ENCODE measurements around the gene CERK.
A peak's percentile ranks its signal among the peaks of the same experiment; 100 is the strongest.
"Not testable (repeated sequence)": the region's sequence is repeated elsewhere in the genome, so short reads cannot be mapped to it uniquely, and the experiment has no call there.

CERK gene

DNA sequence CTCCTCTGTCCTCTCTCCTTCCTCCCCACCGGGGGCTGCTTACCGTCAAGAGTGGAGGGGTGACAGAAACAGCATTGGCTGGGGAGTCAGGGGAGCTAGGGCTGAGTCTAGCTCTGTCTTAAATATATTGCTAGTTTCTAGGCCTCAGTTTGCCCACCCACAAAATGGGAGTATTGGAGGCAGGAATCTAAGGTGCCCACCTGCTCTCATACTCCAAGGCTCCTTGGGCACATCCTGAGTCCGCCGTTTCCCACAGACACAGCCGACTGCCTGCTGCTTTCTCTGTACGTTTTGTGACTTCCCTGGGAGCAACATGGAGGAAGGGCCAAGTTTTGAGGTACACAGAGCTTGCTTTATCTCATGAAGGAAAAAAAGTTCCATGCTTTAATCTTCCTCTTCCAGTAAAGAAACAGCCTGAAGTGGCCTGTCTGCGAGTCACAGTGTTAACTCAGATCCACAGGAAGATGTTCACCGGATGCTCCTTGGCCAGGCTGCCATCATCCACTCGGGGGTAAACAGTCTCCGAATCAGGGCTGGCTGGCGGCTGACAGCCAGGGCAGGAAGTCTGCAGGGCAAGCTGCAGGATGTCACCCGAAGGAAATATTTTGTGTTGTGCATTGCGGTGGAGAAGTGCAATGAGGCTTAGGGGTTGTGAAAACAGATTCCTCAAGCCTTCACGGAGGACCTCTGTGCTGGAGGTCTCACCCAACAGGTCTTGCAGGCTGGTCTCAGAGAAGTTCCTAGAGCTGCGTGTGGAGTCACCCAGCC, 11.0 kb upstream of the CERK start:
- DNase-seq: peak; percentile 64

DNA sequence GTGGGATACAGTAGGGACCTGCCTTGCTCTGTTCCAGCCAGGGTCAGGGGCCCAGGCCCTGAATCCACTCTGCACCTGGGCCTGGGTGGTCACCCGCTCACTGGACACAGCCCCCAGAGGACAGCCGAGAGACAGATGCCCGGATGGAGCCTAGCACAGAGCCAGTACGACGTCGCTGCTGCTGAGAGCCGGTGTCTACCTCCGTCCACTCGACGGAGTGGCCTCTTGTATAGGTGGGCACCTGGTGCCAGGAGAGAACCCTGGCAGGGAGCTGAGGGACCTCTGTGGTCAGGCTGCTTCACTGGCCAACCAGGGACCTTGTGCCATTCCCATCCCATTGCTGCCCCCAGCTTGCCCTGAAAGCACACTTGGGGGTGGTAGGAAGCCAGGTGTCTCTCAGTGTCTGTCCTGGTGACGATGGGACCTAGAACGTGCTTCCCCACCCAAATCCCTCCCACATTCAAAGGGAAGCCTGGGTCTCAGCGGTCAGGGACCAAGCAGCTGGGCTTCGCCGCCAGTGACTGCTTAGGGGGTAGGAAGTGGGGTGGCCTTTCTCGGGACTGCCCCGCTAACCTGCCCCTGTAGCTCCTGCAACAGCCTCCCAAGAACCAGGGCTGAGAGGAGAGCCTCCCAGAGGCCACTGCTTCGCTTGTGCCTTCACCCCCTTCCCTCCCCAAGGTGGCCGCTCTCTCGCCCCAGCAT, 10.3 kb upstream of the CERK start:
- DNase-seq: no peak

DNA sequence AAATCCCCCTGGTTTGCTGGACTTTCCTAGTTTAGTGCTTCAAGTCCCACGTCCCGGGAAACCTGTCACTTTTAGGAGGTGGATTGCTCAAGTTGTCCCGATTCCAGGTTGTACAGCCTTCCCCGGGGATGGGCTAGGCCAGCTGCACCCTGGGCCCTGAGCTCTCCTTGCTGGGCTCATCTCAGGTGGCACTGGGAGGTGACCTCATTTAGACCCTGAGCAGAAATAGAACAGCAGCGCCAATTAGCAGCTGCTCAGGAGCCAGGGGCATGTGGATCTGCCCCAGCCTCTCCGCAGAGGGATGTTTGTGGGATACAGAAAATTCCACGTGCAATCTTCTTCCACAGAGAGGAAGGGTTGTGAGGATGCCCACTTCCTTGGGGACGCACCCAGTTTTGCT, 9.6 kb upstream of the CERK start:
- no peak for DNase-seq

DNA sequence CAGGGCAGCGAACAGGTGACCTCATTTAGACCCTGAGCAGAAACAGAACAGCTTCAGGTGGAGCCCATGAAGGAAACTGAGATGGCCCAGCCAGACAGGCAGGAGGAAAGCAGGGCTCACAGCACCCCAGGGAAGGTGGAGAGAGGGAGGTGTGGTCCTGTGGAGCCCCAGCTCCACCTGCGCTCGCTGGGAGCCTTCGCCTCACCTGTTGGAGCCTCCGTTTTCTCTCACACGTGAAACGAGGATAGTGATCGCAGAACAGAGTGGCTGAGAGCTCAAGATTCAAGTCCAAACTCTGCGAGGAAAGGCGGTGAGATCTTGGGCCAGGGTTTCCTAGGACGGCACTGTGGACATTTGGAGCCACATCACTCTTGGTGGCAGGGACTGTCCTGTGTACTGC, 8.6 kb upstream of the CERK start:
- DNase-seq: no peak

DNA sequence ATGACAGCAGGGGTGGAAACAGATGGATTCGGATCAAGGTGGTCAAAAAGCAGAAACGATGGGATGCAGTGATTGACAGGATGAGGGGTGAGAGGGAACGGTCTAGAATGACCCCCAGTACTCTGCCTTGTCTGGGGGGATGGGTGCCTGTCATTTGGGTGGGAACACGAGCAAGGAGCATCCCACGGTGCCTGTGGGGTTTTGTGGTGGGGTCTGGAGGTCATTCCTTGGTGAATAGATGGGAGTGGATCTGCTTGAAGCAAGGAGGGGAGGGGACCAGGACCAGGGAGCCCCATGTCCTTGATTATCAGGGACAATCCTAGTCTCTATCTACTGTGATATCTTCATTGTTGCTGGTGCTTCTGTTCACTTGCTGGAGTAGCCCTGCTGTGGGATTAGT, 8.1 kb upstream of the CERK start:
- no peak for DNase-seq

DNA sequence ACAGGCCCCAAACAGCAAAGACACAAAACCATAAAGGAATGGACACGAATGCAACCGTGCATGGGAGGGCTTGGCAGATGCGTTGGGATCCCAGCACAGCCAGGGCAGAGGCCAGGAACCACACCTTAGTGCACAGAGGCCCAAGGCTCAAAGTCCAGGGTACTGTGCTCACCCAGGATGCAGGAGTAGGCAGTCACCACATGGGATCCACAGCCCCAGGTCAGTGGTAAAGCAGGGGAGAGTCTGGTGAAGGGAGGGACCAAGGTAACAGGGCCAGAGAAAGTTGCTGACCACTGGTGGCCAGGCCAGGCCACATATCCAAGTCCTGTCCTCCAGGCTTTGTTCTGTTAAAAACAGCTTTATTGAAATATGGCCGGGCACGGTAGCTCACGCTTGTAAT, 6.5 kb upstream of the CERK start:
- DNase-seq: no peak

DNA sequence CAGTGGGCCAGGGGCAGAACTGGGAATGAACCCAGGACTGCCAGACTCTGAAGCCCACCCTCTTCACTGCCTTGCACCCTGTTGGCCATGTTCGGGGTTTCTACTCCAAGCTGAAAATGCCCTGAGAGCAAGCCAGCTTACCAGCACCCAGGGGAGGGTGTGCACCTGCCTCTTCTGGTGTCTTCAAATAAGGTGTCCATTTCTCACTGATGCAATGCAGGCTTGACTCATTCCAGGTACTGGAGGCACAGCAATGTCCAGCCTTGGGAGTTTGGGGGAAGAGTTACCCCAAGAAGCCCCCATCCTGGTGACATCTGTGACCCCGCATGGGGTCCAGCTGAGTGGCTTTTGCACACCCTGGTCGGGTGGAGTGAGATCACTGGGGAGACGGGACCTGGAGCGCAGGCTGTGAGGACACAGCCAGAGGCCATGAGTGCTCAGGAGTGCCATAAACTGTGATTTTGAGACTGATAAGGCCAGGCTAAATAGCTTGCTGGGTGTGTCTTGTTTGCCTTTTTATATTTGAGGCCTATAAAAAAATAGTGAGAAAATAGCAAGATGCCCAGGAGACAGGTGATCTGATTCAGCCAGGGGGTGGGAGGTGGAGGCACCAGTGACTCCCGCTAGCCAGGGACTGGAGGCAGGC, 4.6 kb upstream of the CERK start:
- no peak for DNase-seq

DNA sequence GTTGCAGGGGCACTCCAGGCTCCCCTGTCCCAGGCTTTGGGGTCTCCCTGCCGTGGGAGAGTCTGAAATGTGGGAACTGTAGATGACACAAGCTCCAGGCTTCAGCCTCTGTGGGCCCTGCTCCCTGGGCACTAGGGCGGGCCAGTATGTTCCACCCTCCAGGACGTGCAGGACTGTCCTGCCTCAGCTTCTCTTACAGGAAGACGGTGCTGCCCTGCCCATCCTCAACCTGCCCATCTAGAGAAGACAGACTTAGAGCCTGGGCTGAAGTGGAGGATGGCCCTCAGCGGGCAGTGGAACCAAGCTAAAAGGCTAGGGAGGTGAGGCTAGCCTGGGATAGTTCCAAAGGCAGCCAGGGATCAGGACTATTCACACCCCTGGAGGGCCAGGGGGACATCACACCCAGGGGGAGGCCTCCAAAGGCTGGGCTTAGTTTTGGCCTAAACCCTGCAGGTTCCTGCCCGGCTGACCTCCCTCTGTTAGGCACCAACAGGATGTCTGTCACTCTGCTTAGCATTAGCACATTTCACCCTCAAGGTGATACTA, 4.0 kb upstream of the CERK start:
- no peak for DNase-seq

DNA sequence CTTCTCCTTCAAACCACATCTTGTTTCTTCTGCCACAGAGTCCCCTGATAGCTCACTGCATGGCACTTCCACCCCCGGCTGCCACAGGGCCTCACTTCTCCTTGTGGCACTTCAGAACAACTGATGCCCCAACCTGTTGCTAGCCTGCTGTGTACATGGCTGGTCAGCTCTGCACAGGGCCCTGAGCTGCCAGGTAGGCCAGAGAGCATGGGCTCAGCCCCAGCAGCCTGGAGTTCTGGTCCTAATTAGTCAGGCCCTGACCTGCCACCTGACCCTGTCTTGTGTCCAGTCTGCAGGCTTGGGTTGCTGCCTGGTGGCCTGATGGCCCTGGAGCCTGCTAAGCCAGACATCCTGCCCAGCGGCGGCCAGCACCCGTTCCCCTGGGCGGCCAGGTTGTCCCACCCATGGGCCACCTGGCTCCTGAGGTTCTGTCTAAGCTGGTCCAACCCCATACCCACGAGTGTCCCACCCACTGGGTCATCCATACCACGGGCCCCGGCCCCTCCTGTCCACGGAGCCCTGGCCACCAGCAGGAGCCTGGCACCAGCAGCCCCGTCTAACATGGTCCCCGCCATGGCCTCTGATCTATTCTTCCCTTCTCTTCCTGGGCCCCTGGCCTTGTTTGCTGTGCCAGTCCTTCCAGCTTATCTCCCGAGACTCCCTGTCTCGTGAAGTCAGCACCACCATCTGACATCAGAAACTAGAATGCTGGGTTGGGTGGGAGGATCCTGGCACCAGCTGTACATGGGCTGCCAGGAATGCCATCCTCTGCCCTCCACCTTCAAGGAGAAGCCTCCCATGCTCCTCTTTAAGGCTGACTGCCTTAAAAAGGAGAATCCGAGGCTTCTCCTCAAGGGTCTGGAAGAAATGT, 3.1 kb upstream of the CERK start:
- DNase-seq: no peak

DNA sequence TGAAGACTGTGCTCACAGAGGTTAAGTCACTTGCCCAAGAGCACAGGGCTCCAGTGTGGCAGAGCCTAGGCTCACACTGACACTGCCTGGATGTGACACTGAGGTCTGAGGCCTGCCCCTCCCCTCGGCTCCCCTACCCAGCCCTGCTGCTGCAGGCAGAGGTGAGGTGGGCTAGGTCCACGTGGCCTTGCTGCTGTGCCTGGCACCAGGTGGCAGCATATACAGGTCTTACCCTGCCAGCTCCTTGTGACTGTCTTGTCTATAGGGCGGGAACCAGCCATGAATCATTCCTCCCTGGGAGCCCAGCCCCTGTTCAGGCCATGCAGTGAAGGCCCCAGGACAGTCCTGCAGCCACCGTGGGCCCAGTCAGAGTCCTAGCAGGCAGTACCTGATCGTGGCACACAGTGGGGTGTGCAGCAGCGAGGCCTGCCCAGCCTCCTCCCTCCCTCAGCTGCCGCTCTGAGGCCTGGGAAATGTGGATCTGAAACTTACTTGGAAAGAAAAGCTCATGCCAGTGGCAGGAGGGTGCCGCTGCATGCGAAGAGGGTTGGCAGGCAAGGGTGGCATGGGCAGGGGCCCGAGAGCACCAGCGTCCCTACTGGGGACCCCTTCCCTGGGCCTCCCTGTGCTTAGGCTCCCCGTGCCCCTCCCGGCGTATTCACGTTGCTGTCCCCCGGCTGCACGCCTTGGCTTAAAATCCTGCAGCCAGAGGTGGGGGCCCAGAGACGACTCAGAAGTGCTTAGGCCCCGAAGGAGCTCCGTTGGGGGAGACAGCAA, 1.2 kb upstream of the CERK start:
- DNase-seq: peak; percentile 76

DNA sequence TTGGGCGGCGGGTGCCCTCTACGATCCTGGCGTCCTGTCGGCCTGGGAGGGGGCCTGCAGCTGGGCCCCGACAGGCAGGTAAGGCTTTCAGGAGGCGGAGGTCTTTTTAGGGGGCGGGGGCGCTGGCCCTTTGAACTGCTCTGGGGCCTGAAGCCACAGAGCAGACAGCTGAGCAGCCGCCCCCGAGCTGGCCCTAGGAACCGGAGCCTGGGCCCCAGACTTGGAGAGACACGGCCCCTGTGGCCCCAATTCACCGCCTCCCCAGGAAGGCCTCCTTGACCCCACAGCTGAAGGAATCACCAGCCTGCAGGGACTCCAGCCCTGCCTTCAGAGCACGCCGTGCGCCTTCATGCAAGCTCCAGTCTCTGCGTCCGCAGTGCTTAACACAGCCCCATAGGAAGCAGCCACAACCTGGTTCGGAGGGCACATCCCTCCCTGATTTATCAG, 618 bp upstream of the CERK start:
- no peak for DNase-seq

DNA sequence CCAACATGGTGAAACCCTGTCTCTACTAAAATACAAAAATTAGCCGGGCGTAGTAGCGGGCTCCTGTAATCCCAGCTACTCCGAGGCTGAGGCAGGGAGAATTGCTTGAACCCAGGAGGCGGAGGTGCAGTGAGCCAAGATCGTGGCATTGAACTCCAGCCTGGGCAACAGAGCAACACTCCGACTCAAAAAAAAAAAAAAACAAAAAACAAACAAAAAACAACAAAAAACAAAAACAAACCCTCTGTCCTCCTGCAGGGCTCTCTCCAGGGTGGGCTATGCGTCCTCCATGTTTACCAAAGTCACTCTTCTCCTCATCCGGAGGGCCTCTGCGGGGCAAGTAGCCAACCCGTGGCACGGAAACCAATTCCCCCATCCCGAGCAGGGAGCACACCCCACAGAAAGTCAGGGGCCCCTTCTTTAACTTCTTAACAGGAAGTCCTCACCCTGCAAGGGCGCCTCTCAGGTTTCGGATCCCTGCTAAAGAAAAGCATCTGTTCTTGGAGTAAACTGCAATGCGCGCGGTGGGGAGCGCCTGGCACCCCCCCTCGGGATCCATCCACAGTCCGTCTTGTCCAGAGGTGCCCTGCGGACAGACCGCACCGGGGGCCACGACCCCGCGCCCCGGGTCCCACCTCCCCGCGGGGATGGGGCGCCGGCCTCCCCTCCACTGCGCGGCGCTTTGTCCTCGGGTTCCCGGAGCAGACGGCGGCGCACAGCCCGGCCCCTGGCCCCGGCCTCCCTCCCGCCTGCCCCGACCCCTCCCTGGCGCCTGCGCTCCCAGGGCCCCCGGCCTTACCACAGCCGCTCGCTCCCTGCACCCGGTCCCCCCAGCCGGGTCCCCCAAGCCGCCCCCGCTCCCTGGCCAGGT, 712 bp downstream of the CERK start:
- peak; percentile 47 for DNase-seq

DNA sequence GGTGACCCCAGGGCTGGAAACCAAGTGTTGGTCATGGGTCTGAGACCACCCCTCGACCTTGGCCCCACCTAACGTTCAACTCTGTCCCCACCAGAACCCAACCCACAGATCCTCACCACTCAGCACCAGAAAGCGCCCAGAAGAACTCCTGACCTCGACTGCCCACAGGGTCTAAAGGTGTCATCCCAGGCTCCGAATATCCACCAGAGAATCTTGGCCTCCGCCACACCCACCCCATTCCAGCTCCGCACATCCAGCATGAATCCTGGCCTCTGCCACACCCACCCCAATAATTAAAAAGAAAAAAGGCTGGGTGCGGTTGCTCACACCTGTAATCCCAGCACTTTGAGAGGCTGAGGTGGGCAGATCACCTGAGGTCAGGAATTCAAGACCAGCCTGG, 1.3 kb downstream of the CERK start:
- DNase-seq: no peak

DNA sequence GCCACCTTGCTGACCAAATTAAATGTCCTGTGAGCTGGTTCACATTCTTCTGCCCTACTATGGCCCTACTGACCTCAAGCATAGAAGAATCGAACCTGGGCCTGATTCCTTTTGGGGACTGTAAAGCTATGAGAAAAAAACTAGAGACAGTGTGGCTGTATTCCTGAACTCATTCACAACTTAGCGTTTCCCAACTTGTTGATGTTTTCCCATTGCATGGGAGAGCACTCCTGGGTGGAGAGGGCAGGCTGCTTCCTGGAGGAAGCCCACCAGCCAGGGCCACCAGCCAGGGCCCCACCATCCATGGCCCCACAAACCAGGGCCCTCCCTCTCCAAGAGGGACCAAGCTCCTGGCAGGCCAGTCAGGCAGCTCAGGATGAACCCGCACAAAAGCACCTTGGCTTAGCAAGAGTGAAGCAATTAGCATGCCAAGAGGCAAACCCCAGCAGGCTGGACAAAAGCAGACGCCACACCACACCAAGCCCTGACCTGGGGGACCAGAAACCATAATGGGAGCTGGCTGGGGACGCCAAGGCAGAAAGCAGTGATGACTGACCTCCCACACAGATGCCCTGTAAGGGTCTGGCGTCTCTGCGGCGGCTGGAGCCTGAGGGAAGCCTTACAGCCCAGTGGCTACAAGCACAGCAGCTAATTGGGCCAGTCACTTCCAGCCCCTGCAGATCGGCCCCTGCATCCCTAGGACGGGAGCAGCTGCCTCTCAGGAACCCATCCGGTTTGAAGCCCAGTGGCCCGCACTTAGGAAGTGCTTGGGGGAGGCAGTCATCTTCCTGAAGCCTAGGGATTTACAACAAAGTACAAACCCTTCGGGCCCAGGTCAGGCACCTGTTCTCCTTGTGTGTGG, 2.1 kb downstream of the CERK start:
- DNase-seq: no peak

DNA sequence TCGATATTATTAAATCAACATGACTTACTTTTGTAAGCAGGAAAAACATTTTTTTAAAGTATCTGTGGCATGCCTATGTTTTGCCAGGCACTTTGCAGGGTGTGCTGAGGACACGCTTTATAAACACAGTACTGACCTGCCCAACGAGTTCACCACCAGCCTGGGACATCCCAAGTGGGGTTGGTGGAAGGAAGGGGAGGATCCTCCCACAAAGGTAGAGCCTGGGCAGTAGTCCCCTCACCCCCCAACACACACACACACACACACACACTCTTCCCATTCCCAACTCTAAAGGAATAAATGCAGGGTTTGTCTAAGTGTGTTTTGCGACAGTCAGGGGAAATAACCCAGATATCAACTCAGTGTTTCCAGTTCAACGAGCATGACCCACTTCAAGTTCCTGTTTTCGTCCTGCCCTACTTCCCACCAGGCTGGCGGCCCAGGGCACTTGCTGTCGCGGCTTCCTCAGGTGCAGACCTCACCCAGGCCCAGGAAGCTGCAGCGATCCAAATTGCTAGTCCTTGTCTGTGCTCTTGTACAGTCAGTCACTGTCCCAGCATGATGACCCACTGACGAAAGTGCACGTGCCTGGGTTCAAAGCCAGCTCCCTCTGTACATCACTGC, 3.1 kb downstream of the CERK start:
- peak; percentile 75 for DNase-seq

DNA sequence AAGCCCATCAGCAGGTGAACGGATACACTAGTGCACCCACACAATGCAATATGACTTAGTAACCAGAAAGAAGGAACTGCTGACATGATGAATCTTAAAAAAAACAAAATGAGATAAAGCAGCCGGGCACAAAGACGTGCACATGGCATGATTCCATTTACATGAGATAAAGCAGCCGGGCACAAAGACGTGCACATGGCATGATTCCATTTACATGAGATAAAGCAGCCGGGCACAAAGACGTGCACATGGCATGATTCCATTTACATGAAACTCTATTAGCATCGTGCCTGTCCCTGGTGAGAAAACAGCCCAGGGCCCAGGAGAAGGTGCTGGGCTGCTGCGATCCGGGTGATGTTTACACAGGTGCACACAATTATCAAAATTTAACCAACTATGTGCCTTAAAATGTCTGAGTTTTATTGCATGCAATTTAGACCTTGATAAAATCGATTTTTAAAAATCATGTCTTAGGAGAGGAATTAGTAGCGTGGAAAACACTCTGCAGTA, 3.8 kb downstream of the CERK start:
- DNase-seq: not testable (repeated sequence)

DNA sequence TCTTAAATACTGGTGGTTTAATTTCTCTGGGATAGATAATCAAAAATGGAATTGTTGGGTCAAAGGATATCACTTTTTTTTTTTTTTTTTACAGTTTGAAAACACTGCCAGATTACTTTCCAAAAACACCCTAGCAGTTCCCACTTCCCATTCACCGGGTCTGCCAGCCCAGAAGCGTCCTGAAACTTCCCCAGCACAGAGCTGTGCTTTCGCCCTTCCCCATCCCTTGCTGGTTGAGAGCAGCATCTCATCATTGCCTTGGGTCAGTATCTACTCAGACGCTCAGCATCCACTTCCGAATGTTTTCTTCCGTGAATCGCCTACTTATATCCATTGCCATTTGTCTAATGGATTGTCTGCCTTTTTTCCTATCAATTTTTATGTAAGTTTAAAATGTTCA, 5.5 kb downstream of the CERK start:
- no peak for DNase-seq

DNA sequence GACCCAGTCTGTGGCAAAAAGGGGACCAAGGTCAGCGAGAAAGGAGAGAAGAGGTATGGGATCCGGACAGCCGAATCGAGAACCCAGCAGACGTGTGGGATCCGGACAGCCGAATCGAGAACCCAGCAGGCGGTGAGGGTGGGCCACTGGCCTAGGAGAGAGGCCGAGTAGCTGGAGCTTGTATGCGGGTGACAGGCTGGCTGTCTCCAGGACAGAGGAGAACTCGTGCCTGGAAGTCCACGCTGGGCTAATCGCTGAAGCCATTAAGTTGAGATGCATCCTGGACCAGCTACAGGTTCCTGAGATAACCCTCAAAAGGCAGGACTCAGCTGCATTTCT, 6.0 kb downstream of the CERK start:
- DNase-seq: no peak
